GM23338 (cell line): ENCODE measurements around the gene MBD5. TPM values are rescaled to one million over a fixed set of nuclear protein-coding genes. Genes with fewer than 3 reads are reported as not detected.

Source experiments
- ATAC-seq: fragments of 200-7000 bp; cut with Tn5 transposase; 3 replicates; pipeline ENCODE4 v1.9.1; 2020
- DNase-seq: peaks from one replicate; pipeline ENCODE4 v3.0.0-alpha.2; 2015; ENCODE audit warnings: low spot score
- H2AFZ ChIP-seq: fragments of 200-600 bp; sonication (generic); 2 replicates; pipeline ENCODE4 v1.8.0; 2016; ENCODE audit warnings: antibody characterized with exemption, mild to moderate bottlenecking, moderate library complexity
- H3F3A ChIP-seq: fragments of 200-600 bp; sonication (generic); replicated peaks from 2 replicates; pipeline ENCODE4 v1.8.0; 2017; ENCODE audit warnings: antibody characterized with exemption, mixed run types, low read depth
- H3K27ac ChIP-seq: fragments of 200-600 bp; sonication (generic); 2 replicates; pipeline ENCODE4 v1.6.1; 2016; ENCODE audit warnings: low read depth
- H3K27me3 ChIP-seq: fragments of 200-600 bp; sonication (generic); 2 replicates; pipeline ENCODE4 v1.8.0; 2016; ENCODE audit warnings: mild to moderate bottlenecking, mixed run types, moderate library complexity; ENCODE audit not compliant: insufficient read depth
- H3K36me3 ChIP-seq: fragments of 200-600 bp; sonication (generic); 2 replicates; pipeline ENCODE4 v1.8.0; 2016; ENCODE audit warnings: mild to moderate bottlenecking; ENCODE audit not compliant: insufficient read depth
- H3K4me1 ChIP-seq: fragments of 200-600 bp; sonication (generic); 2 replicates; pipeline ENCODE4 v1.8.0; 2016; ENCODE audit warnings: mild to moderate bottlenecking, moderate library complexity; ENCODE audit not compliant: insufficient read depth
- H3K4me2 ChIP-seq: fragments of 200-600 bp; sonication (generic); 2 replicates; pipeline ENCODE4 v1.7.1; 2017; ENCODE audit warnings: mixed run types
- H3K4me3 ChIP-seq: fragments of 200-600 bp; sonication (generic); 2 replicates; pipeline ENCODE4 v1.6.1; 2016; ENCODE audit warnings: mixed run types
- H3K79me2 ChIP-seq: fragments of 200-600 bp; sonication (generic); replicated peaks from 2 replicates; pipeline ENCODE4 v1.8.0; 2017; ENCODE audit warnings: mild to moderate bottlenecking; ENCODE audit not compliant: insufficient read depth
- H3K9me2 ChIP-seq: fragments of 200-600 bp; sonication (generic); 2 replicates; pipeline ENCODE4 v1.8.0; 2017; ENCODE audit not compliant: insufficient read depth
- H4K20me1 ChIP-seq: fragments of 200-600 bp; sonication (generic); replicated peaks from 2 replicates; pipeline ENCODE4 v1.8.0; 2017; ENCODE audit warnings: mild to moderate bottlenecking; ENCODE audit not compliant: insufficient read depth
- H3K27ac Mint-ChIP-seq: 2 replicates; pipeline ENCODE4 v1.8.0; 2020; ENCODE audit warnings: inconsistent platforms, mild to moderate bottlenecking, moderate library complexity, mixed read lengths
- H3K27me3 Mint-ChIP-seq: 3 replicates; pipeline ENCODE4 v1.8.0; 2022; ENCODE audit warnings: low read depth, mild to moderate bottlenecking, moderate library complexity, mixed read lengths, inconsistent platforms; ENCODE audit not compliant: insufficient read depth, poor library complexity
- H3K36me3 Mint-ChIP-seq: 3 replicates; pipeline ENCODE4 v1.8.0; 2021; ENCODE audit warnings: low read depth, mild to moderate bottlenecking, inconsistent platforms, moderate library complexity, mixed read lengths
- H3K4me1 Mint-ChIP-seq: 3 replicates; pipeline ENCODE4 v1.8.0; 2020; ENCODE audit warnings: mild to moderate bottlenecking, inconsistent platforms, mixed read lengths
- H3K4me3 Mint-ChIP-seq: 3 replicates; pipeline ENCODE4 v1.8.0; 2021; ENCODE audit warnings: moderate library complexity, mild to moderate bottlenecking, inconsistent platforms, mixed read lengths
- H3K9me3 Mint-ChIP-seq: 3 replicates; pipeline ENCODE4 v1.8.0; 2020; ENCODE audit warnings: moderate library complexity, mild to moderate bottlenecking, inconsistent platforms, mixed read lengths
- CREB1 ChIP-seq: fragments of 250-450 bp; sonication (Bioruptor Pico); IDR thresholded peaks from 2 replicates; pipeline ENCODE4 v1.5.0; 2020; ENCODE audit warnings: low read depth, mild to moderate bottlenecking, moderate library complexity
- CTCF ChIP-seq, 2 experiments: fragments of 200-600 bp in 1 of 2; sonication (generic) in 1 of 2; conservative IDR thresholded peaks; 2 replicates each; pipeline versions ENCODE4 v1.5.1 to v1.6.1; 2016 to 2017; ENCODE audit warnings: antibody characterized with exemption in 2 of 2, low read depth in 2 of 2, mild to moderate bottlenecking in 2 of 2, moderate library complexity in 1 of 2
- EZH2 ChIP-seq: fragments of 200-600 bp; sonication (generic); IDR thresholded peaks from one replicate; pipeline ENCODE4 v1.8.0; 2017; ENCODE audit warnings: antibody characterized with exemption, mild to moderate bottlenecking, low read depth; ENCODE audit not compliant: unreplicated experiment
- EZH2phosphoT487 ChIP-seq: fragments of 200-600 bp; sonication (generic); IDR thresholded peaks from one replicate; pipeline ENCODE4 v1.8.1; 2018; ENCODE audit warnings: antibody characterized with exemption; ENCODE audit not compliant: unreplicated experiment
- JUNB ChIP-seq: IDR thresholded peaks from one replicate; pipeline ENCODE4 v1.6.1; 2016; ENCODE audit warnings: antibody characterized with exemption; ENCODE audit not compliant: unreplicated experiment
- POLR2AphosphoS5 ChIP-seq: IDR thresholded peaks from 2 replicates; pipeline ENCODE4 v1.6.1; 2016; ENCODE audit warnings: antibody characterized with exemption, low read depth
- REST ChIP-seq: IDR thresholded peaks from one replicate; pipeline ENCODE4 v1.6.1; 2018; ENCODE audit warnings: antibody characterized with exemption; ENCODE audit not compliant: unreplicated experiment
- ZNF114 ChIP-seq: fragments of 250-450 bp; sonication (Bioruptor Pico); IDR thresholded peaks from 2 replicates; pipeline ENCODE4 v1.5.0; 2020; ENCODE audit warnings: mild to moderate bottlenecking, moderate library complexity
- ZNF331 ChIP-seq: fragments of 250-450 bp; sonication (Bioruptor Pico); IDR thresholded peaks from 2 replicates; pipeline ENCODE4 v1.5.0; 2020; ENCODE audit warnings: low read depth, mild to moderate bottlenecking, moderate library complexity
- polyA plus RNA-seq: library from polyadenylated mRNA; unstranded; fragments of >200 nt; fragmentation: Nextera tagmentation; extraction: Ambion mirVana; gene quantifications from 2 replicates; pipeline ENCODE4 v1.2.1, GENCODE V29; 2016
- total RNA-seq: library from RNA; depleted of rRNA; stranded (reverse); fragments of >200 nt; shearing (Covaris generic); gene quantifications from 2 replicates; pipeline ENCODE4 v1.2.3, GENCODE V29; 2014

The MBD5 gene
- total and polyA plus RNA-seq, 2 experiments from 2014 or later, result 16.2 to 23.1 TPM

- H3K27ac Mint-ChIP-seq, result no peak overlapping the region
- peaks cover 4% of the 10 kb centered on the region; the same call in 1 of the 3 replicates for H3K36me3 Mint-ChIP-seq
- H3K9me3 Mint-ChIP-seq, result no peaks in the 10 kb centered on the region
- H3K9me2 ChIP-seq, result peaks cover 14% of the 10 kb centered on the region; the same call in 1 of the 2 replicates
- no peaks in the 10 kb centered on the region; the same call in 1 of the 2 replicates for H3K4me1 ChIP-seq
- H3K27me3 Mint-ChIP-seq, result peaks cover 4% of the 10 kb centered on the region
- no peaks in the 10 kb centered on the region for H3K27me3 ChIP-seq
- H2AFZ ChIP-seq, result no peak overlapping the region
- TF ChIP-seq EZH2phosphoT487 (no peak), ZNF331 (CRISPR knock-in tag) (no peak), POLR2AphosphoS5 (no peak), JUNB (no peak)
- H3K4me2 ChIP-seq, result no peak overlapping the region
- H3K4me3 ChIP-seq, result no peak overlapping the region
- no peaks in the 10 kb centered on the region for H4K20me1 ChIP-seq
- no peaks in the 10 kb centered on the region for H3K36me3 ChIP-seq
- no peak overlapping the region for H3K4me3 Mint-ChIP-seq
- no peaks in the 10 kb centered on the region for H3K79me2 ChIP-seq
- no peak overlapping the region for H3K27ac ChIP-seq
- H3F3A ChIP-seq, result no peaks in the 10 kb centered on the region
- peaks cover 14% of the 10 kb centered on the region; the same call in 2 of the 3 replicates for H3K4me1 Mint-ChIP-seq
- DNase-seq (no peak), ATAC-seq (no peak)
Observed at GRCh38 chr2:148486655-148487054, 465.8 kb downstream of the MBD5 start.

GRCh38 chr2:148487439-148487838, 466.5 kb downstream of the MBD5 start:
- no peak overlapping the region for H3K4me2 ChIP-seq
- H3K9me2 ChIP-seq, result peaks cover 14% of the 10 kb centered on the region; the same call in 1 of the 2 replicates
- ATAC-seq (no peak), DNase-seq (no peak)
- Mint-ChIP-seq H3K9me3 (no peaks in the 10 kb centered on the region), H3K4me3 (no peak overlapping the region), H3K36me3 (peaks cover 4% of the 10 kb centered on the region; the same call in 1 of the 3 replicates), H3K27me3 (peaks cover 4% of the 10 kb centered on the region), H3K4me1 (peaks cover 12% of the 10 kb centered on the region; the same call in 2 of the 3 replicates), H3K27ac (no peak overlapping the region)
- no peak overlapping the region for H2AFZ ChIP-seq
- H3F3A ChIP-seq, result no peaks in the 10 kb centered on the region
- TF ChIP-seq POLR2AphosphoS5, result no peak
- no peaks in the 10 kb centered on the region for H3K27me3 ChIP-seq
- no peak overlapping the region for H3K27ac ChIP-seq
- no peak overlapping the region for H3K4me3 ChIP-seq
- no peaks in the 10 kb centered on the region for H3K79me2 ChIP-seq
- no peaks in the 10 kb centered on the region for H3K36me3 ChIP-seq
- no peaks in the 10 kb centered on the region for H4K20me1 ChIP-seq
- no peaks in the 10 kb centered on the region; the same call in 1 of the 2 replicates for H3K4me1 ChIP-seq

- ATAC-seq (no peak), DNase-seq (no peak)
- peaks cover 4% of the 10 kb centered on the region for H3K27me3 Mint-ChIP-seq
- Histone ChIP-seq H3K27me3 (no peaks in the 10 kb centered on the region), H3K4me1 (no peaks in the 10 kb centered on the region; the same call in 1 of the 2 replicates), H3F3A (no peaks in the 10 kb centered on the region), H2AFZ (no peak overlapping the region), H3K79me2 (no peaks in the 10 kb centered on the region), H3K9me2 (peaks cover 14% of the 10 kb centered on the region; the same call in 1 of the 2 replicates), H3K4me2 (no peak overlapping the region), H3K4me3 (no peak overlapping the region), H3K36me3 (no peaks in the 10 kb centered on the region), H3K27ac (no peak overlapping the region), H4K20me1 (no peaks in the 10 kb centered on the region)
- no peaks in the 10 kb centered on the region for H3K9me3 Mint-ChIP-seq
- no peak overlapping the region for H3K27ac Mint-ChIP-seq
- no peak overlapping the region for H3K4me3 Mint-ChIP-seq
- H3K36me3 Mint-ChIP-seq, result peaks cover 4% of the 10 kb centered on the region; the same call in 1 of the 3 replicates
- peaks cover 15% of the 10 kb centered on the region; the same call in 2 of the 3 replicates for H3K4me1 Mint-ChIP-seq
- TF ChIP-seq POLR2AphosphoS5 (no peak), CTCF (conservative IDR thresholded peaks at IDR 0.05; ENCODE audit: low read depth in 2 of 2) (no peak), EZH2phosphoT487 (no peak), EZH2 (no peak), JUNB (no peak), ZNF114 (CRISPR knock-in tag) (no peak), REST (no peak), CREB1 (CRISPR knock-in tag) (no peak)
Observed at GRCh38 chr2:148490840-148491439, 470.0 kb downstream of the MBD5 start.
